Measurements from ENCODE around the gene CCDC88B. TPM values are rescaled to one million over a fixed set of nuclear protein-coding genes. Genes with fewer than 3 reads are reported as not detected.
"Not testable (repeated sequence)": the region's sequence is repeated elsewhere in the genome, so short reads cannot be mapped to it uniquely, and the experiment has no call there.

CCDC88B gene
- total and polyA plus RNA-seq, 3 donors from 2014 or later = 16.6 to 28.5 (median 23.5) TPM

GRCh38 chr11:64320556-64320955 lies 19.4 kb upstream of the CCDC88B start:
- no peak for TF ChIP-seq POLR2A (IDR thresholded peaks at IDR 0.05)
- TF ChIP-seq CTCF (IDR thresholded peaks at IDR 0.05) = no peak
- peaks cover 9% of the 10 kb centered on the region for H3K4me1 ChIP-seq
- H3K4me3 ChIP-seq = no peak overlapping the region
- no peaks in the 10 kb centered on the region for H3K9me3 ChIP-seq
- 92 to 94% methylated on average over 6 to 7 of the region's 7 CpGs for WGBS, 2 donors
- no peaks in the 10 kb centered on the region for H3K27me3 ChIP-seq
- no peak for DNase-seq
- intact Hi-C loops (cut with DNase I; ENCODE audit: low total_unique reads) = no loop called here
- no peaks in the 10 kb centered on the region for H3K36me3 ChIP-seq (ENCODE audit: low read depth, missing control alignments)
- peak overlapping the region in 1 of 2 donors; percentile 31 for H3K27ac ChIP-seq

GRCh38 chr11:64321026-64321425 lies 19.0 kb upstream of the CCDC88B start:
- Histone ChIP-seq H3K27ac (peak overlapping the region in 1 of 2 donors; percentile 31), H3K27me3 (no peaks in the 10 kb centered on the region), H3K36me3 (ENCODE audit: low read depth, missing control alignments) (no peaks in the 10 kb centered on the region), H3K9me3 (no peaks in the 10 kb centered on the region), H3K4me1 (peaks cover 9% of the 10 kb centered on the region), H3K4me3 (no peak overlapping the region)
- intact Hi-C loops (cut with DNase I; ENCODE audit: low total_unique reads) = no loop called here
- 70 to 84% methylated on average over 5 of the region's 5 CpGs for WGBS, 2 donors
- TF ChIP-seq CTCF (IDR thresholded peaks at IDR 0.05) (no peak), POLR2A (IDR thresholded peaks at IDR 0.05) (no peak)
- no peak for DNase-seq

DNA sequence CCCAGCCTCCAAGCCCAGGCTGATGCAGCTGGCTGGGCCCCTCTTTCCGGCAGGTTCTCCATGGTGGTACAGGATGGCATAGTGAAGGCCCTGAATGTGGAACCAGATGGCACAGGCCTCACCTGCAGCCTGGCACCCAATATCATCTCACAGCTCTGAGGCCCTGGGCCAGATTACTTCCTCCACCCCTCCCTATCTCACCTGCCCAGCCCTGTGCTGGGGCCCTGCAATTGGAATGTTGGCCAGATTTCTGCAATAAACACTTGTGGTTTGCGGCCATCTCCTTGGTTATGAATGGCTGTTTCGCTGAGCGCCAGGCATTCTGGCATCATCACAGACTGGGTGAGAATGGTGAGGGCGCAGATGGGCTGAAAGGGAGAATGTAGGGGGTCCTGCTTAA lies 18.5 kb upstream of the CCDC88B start:
- H3K27ac ChIP-seq = peak overlapping the region in 1 of 2 donors; percentile 31
- intact Hi-C loops (cut with DNase I; ENCODE audit: low total_unique reads) = no loop called here
- DNase-seq = no peak
- no peaks in the 10 kb centered on the region for H3K9me3 ChIP-seq
- H3K36me3 ChIP-seq (ENCODE audit: low read depth, missing control alignments) = no peaks in the 10 kb centered on the region
- no peaks in the 10 kb centered on the region for H3K27me3 ChIP-seq
- TF ChIP-seq POLR2A (IDR thresholded peaks at IDR 0.05) (no peak), CTCF (IDR thresholded peaks at IDR 0.05) (no peak)
- H3K4me3 ChIP-seq = no peak overlapping the region
- H3K4me1 ChIP-seq = peaks cover 9% of the 10 kb centered on the region
- WGBS, 2 donors = 95% methylated on average over 5 of the region's 5 CpGs

GRCh38 chr11:64322925-64323260 lies 17.1 kb upstream of the CCDC88B start:
- H3K27me3 ChIP-seq = no peaks in the 10 kb centered on the region
- intact Hi-C loops (cut with DNase I; ENCODE audit: low total_unique reads) = no loop called here
- TF ChIP-seq CTCF (IDR thresholded peaks at IDR 0.05) (no peak), POLR2A (IDR thresholded peaks at IDR 0.05) (no peak)
- DNase-seq = no peak
- H3K9me3 ChIP-seq = no peaks in the 10 kb centered on the region
- peaks cover 9% of the 10 kb centered on the region for H3K4me1 ChIP-seq
- 84 to 88% methylated on average over 5 to 7 of the region's 7 CpGs for WGBS, 2 donors
- no peaks in the 10 kb centered on the region for H3K36me3 ChIP-seq (ENCODE audit: low read depth, missing control alignments)
- H3K4me3 ChIP-seq = no peak overlapping the region
- H3K27ac ChIP-seq = no peak overlapping the region

- H3K4me3 ChIP-seq = no peak overlapping the region
- TF ChIP-seq POLR2A (IDR thresholded peaks at IDR 0.05) (no peak), CTCF (IDR thresholded peaks at IDR 0.05) (no peak)
- H3K27me3 ChIP-seq = no peaks in the 10 kb centered on the region
- no peaks in the 10 kb centered on the region for H3K9me3 ChIP-seq
- H3K36me3 ChIP-seq (ENCODE audit: low read depth, missing control alignments) = no peaks in the 10 kb centered on the region
- H3K4me1 ChIP-seq = peaks cover 9% of the 10 kb centered on the region
- no peak for DNase-seq
- 77 to 84% methylated on average over 2 to 5 of the region's 5 CpGs for WGBS, 2 donors
- no peak overlapping the region for H3K27ac ChIP-seq
- intact Hi-C loops (cut with DNase I; ENCODE audit: low total_unique reads) = no loop called here
These were observed 16.6 kb upstream of the CCDC88B start for GRCh38 chr11:64323373-64323772.

DNA sequence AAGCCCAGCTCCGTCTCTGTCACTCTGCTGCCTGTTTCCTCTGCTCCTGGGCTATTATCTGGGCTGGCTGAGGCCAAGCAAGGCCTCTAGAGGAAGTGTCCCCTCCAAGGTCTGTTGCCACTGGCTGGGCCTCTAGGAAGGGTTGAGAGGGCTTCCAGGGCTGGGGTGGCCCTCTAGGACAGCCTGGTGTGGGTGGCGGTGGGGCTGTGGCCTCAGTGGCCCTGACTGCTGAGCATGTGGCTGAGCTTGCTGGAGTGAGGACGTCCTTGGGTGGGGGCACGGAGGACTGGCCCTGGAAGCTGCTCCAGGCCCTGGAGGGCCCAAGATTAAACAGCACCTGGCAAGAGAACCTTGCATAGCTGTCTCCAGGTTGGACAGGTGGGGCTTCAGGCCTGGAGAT lies 16.0 kb upstream of the CCDC88B start:
- DNase-seq; H3K4me3 ChIP-seq; H3K27ac ChIP-seq; H3K27me3 ChIP-seq; H3K36me3 ChIP-seq (ENCODE audit: low read depth, missing control alignments); intact Hi-C loops (cut with DNase I; ENCODE audit: low total_unique reads); H3K9me3 ChIP-seq; H3K4me1 ChIP-seq: not testable (repeated sequence)
- whole genome bisulfite sequencing, 2 donors = 85 to 100% methylated on average over 2 to 4 of the region's 4 CpGs

Measured in testis (tissue), 3 donors.